Neuronal stem cell (in vitro differentiated cells): ENCODE measurements around the gene SIVA1.
A peak's percentile ranks its signal among the peaks of the same experiment; 100 is the strongest.

Experiments
- DNase-seq: peaks from one replicate; pipeline ENCODE4 v3.0.0-alpha.2; 2013; ENCODE audit warnings: low spot score
- H2AFZ ChIP-seq: one replicate; pipeline ENCODE4 v1.6.1; 2013; ENCODE audit warnings: mild to moderate bottlenecking, low read length, inconsistent platforms
- H2AK5ac ChIP-seq: 2 replicates; pipeline ENCODE4 v1.6.1; 2013; ENCODE audit warnings: low read depth, mild to moderate bottlenecking, inconsistent platforms, low read length, moderate library complexity, mixed read lengths
- H2BK120ac ChIP-seq: 2 replicates; pipeline ENCODE4 v1.6.1; 2013; ENCODE audit warnings: low read depth, mild to moderate bottlenecking, inconsistent platforms, low read length, moderate library complexity, mixed read lengths
- H2BK12ac ChIP-seq: one replicate; pipeline ENCODE4 v1.6.1; 2013; ENCODE audit warnings: low read length, inconsistent platforms
- H2BK15ac ChIP-seq: 2 replicates; pipeline ENCODE4 v1.6.1; 2013; ENCODE audit warnings: mild to moderate bottlenecking, low read length, inconsistent platforms, mixed read lengths
- H2BK5ac ChIP-seq: one replicate; pipeline ENCODE4 v1.6.1; 2013; ENCODE audit warnings: inconsistent platforms, mild to moderate bottlenecking, low read length, moderate library complexity
- H3K14ac ChIP-seq: one replicate; pipeline ENCODE4 v1.6.1; 2013; ENCODE audit warnings: low read length, inconsistent platforms
- H3K18ac ChIP-seq: 2 replicates; pipeline ENCODE4 v1.6.1; 2013; ENCODE audit warnings: low read length, inconsistent platforms
- H3K23ac ChIP-seq: 2 replicates; pipeline ENCODE4 v1.6.1; 2013; ENCODE audit warnings: low read depth, mild to moderate bottlenecking, mixed read lengths, low read length, inconsistent platforms; ENCODE audit not compliant: poor library complexity
- H3K27ac ChIP-seq: replicated peaks from 3 replicates; pipeline ENCODE4 v1.5.1; 2013; ENCODE audit warnings: low read length, inconsistent platforms
- H3K27me3 ChIP-seq, 3 experiments: 2 replicates each; pipeline ENCODE4 v1.6.1; 2013; ENCODE audit warnings: low read length in 3 of 3, mild to moderate bottlenecking in 2 of 3, inconsistent platforms in 1 of 3, low read depth in 1 of 3, mixed read lengths in 1 of 3, moderate library complexity in 1 of 3; ENCODE audit not compliant: control insufficient read depth in 3 of 3, insufficient read depth in 3 of 3
- H3K36me3 ChIP-seq, 2 donors: replicated peaks in 1 of 2; 2 replicates each; pipeline ENCODE4 v1.6.1; 2013; ENCODE audit warnings: low read length in 2 of 2; ENCODE audit not compliant: control insufficient read depth in 2 of 2, insufficient read depth in 2 of 2
- H3K4ac ChIP-seq: 2 replicates; pipeline ENCODE4 v1.6.1; 2013; ENCODE audit warnings: inconsistent platforms, mild to moderate bottlenecking, low read length, moderate library complexity
- H3K4me1 ChIP-seq, 2 donors: 1 replicate in 1 of 2; 2 replicates in 1 of 2; pipeline ENCODE4 v1.6.1; 2013; ENCODE audit warnings: low read length in 2 of 2, low read depth in 1 of 2; ENCODE audit not compliant: control insufficient read depth in 2 of 2, insufficient read depth in 1 of 2
- H3K4me2 ChIP-seq: one replicate; pipeline ENCODE4 v1.6.1; 2013; ENCODE audit warnings: mild to moderate bottlenecking, low read length, inconsistent platforms; ENCODE audit not compliant: insufficient read depth, poor library complexity, severe bottlenecking
- H3K4me3 ChIP-seq, 2 donors: 2 replicates each; pipeline ENCODE4 v1.5.1; 2013; ENCODE audit warnings: low read length in 2 of 2, mild to moderate bottlenecking in 2 of 2, inconsistent platforms in 1 of 2, moderate library complexity in 1 of 2
- H3K79me1 ChIP-seq: one replicate; pipeline ENCODE4 v1.6.1; 2013; ENCODE audit warnings: low read depth, mild to moderate bottlenecking, inconsistent platforms, low read length, moderate library complexity
- H3K9ac ChIP-seq: one replicate; pipeline ENCODE4 v1.6.1; 2013; ENCODE audit warnings: mild to moderate bottlenecking, low read depth, low read length, inconsistent platforms; ENCODE audit not compliant: poor library complexity
- H3K9me3 ChIP-seq, 2 donors: replicated peaks in 1 of 2; 2 replicates each; pipeline versions ENCODE3 to v1.6.1; 2013; ENCODE audit warnings: low read length in 2 of 2, mild to moderate bottlenecking in 2 of 2, inconsistent platforms in 1 of 2, low read depth in 1 of 2, mixed read lengths in 1 of 2, moderate library complexity in 1 of 2; ENCODE audit not compliant: control insufficient read depth in 2 of 2, insufficient read depth in 1 of 2
- H4K8ac ChIP-seq: one replicate; pipeline ENCODE4 v1.6.1; 2013; ENCODE audit warnings: low read depth, mild to moderate bottlenecking, inconsistent platforms, low read length, moderate library complexity
- H4K91ac ChIP-seq: one replicate; pipeline ENCODE4 v1.6.1; 2013; ENCODE audit warnings: low read length, low read depth, mild to moderate bottlenecking, inconsistent platforms; ENCODE audit not compliant: poor library complexity
- WGBS, 2 donors: extraction: QIAGEN DNeasy Blood & Tissue Kit; methylation state at CpG; one replicate each; pipeline ENCODE4 v1.1.7; 2013; ENCODE audit warnings: missing lambda C conversion rate in 2 of 2, mixed read lengths in 1 of 2; ENCODE audit not compliant: insufficient read length in 2 of 2, insufficient replicate concordance in 1 of 2; ENCODE audit errors: extremely low coverage in 2 of 2; 5-methylcytosine and 5-hydroxymethylcytosine counted together

The SIVA1 gene

DNA sequence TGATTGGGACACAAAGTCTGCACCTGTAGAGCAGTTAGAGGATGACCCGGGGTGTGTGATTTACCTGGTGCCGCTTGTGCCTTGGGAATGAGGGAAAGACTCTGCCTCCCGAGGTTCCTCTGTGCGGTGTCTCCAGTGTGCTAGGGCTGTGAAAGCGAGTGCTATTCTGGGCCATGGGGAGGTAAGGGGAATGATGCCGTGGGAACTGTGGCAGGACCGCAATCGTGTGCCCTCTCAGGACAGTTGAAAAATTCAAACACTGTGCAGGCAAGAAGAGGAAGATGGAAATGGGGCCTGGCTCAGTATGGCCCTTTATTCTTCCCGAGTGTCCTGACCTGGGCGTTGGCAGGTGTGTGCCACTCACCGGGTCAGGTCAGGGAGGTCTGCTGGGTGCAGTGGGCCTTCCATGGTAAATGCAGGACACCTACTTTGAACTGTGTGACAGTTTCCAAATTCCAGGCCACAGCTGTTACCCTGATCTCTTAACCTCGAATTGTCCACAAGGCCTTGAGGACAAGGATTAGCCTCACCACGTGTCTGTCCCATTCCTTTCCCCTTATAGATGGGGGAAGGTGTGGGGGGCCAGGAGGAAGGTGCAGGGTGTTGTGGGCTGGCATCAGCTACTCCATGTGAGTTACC, 1.4 kb downstream of the SIVA1 start:
- Histone ChIP-seq H3K79me1 (peaks cover 34% of the 10 kb centered on the region), H3K9me3 (peaks cover 9 to 19% of the 10 kb centered on the region in 2 donors), H2BK120ac (no peak overlapping the region), H3K14ac (no peak overlapping the region), H4K8ac (no peak overlapping the region), H3K18ac (no peak overlapping the region), H3K27ac (no peak overlapping the region), H3K4me1 (peaks cover 12 to 16% of the 10 kb centered on the region in 2 donors), H3K36me3 (peaks cover 36 to 50% of the 10 kb centered on the region in 2 donors), H4K91ac (no peak overlapping the region), H2AK5ac (no peak overlapping the region), H2BK12ac (no peak overlapping the region), H3K23ac (peak overlapping the region; percentile 18), H2AFZ (no peak overlapping the region), H3K4ac (no peak overlapping the region), H2BK15ac (no peak overlapping the region), H3K4me3 (peak overlapping the region; percentile 17 to 100), H2BK5ac (no peak overlapping the region), H3K9ac (no peak overlapping the region), H3K4me2 (peak overlapping the region; percentile 75), H3K27me3 (no peaks in the 10 kb centered on the region)
- WGBS, 2 donors: no CpG with 5 or more reads among the region's 13 CpGs
- DNase-seq: no peak

GRCh38 chr14:104755621-104756020, 2.7 kb downstream of the SIVA1 start:
- Histone ChIP-seq H3K18ac (no peak overlapping the region), H3K4me1 (peaks cover 12 to 16% of the 10 kb centered on the region in 2 donors), H3K27ac (no peak overlapping the region), H3K23ac (no peak overlapping the region), H2BK120ac (no peak overlapping the region), H3K14ac (no peak overlapping the region), H3K4me3 (no peak overlapping the region), H2AK5ac (no peak overlapping the region), H3K9ac (no peak overlapping the region), H4K8ac (no peak overlapping the region), H3K36me3 (peaks cover 39 to 63% of the 10 kb centered on the region in 2 donors), H2BK5ac (no peak overlapping the region), H2AFZ (no peak overlapping the region), H3K9me3 (peaks cover 4 to 6% of the 10 kb centered on the region in 2 donors), H2BK15ac (no peak overlapping the region), H3K4me2 (no peak overlapping the region), H3K27me3 (no peaks in the 10 kb centered on the region), H2BK12ac (no peak overlapping the region), H4K91ac (no peak overlapping the region), H3K79me1 (peaks cover 43% of the 10 kb centered on the region), H3K4ac (no peak overlapping the region)
- no CpG with 5 or more reads among the region's 11 CpGs for WGBS, 2 donors
- no peak for DNase-seq

- H3K9me3 ChIP-seq: peaks cover 0 to 3% of the 10 kb centered on the region in 2 donors
- no peak overlapping the region for H3K14ac ChIP-seq
- H4K8ac ChIP-seq: peak overlapping the region; percentile 9
- no peak overlapping the region for H2AK5ac ChIP-seq
- peak overlapping the region; percentile 46 for H3K23ac ChIP-seq
- DNase-seq: no peak
- no peak overlapping the region for H2BK12ac ChIP-seq
- no peaks in the 10 kb centered on the region for H3K27me3 ChIP-seq
- H3K4me1 ChIP-seq: peaks cover 12 to 16% of the 10 kb centered on the region in 2 donors
- no peak overlapping the region for H2AFZ ChIP-seq
- H3K4me2 ChIP-seq: no peak overlapping the region
- H2BK120ac ChIP-seq: no peak overlapping the region
- H3K4me3 ChIP-seq: peak overlapping the region in 1 of 2 donors; percentile 3
- peaks cover 41 to 74% of the 10 kb centered on the region in 2 donors for H3K36me3 ChIP-seq
- no peak overlapping the region for H3K4ac ChIP-seq
- H2BK15ac ChIP-seq: no peak overlapping the region
- peaks cover 44% of the 10 kb centered on the region for H3K79me1 ChIP-seq
- H3K18ac ChIP-seq: no peak overlapping the region
- no CpG with 5 or more reads among the region's 27 CpGs for WGBS, 2 donors
- no peak overlapping the region for H2BK5ac ChIP-seq
- H4K91ac ChIP-seq: no peak overlapping the region
- no peak overlapping the region for H3K27ac ChIP-seq
- no peak overlapping the region for H3K9ac ChIP-seq
Measured at GRCh38 chr14:104756477-104757237, 3.7 kb downstream of the SIVA1 start.

- Histone ChIP-seq H2BK5ac (no peak overlapping the region), H3K9ac (no peak overlapping the region), H3K23ac (peak overlapping the region; percentile 46), H3K79me1 (peaks cover 44% of the 10 kb centered on the region), H3K9me3 (no peaks in the 10 kb centered on the region), H4K8ac (no peak overlapping the region), H2BK120ac (no peak overlapping the region), H2BK15ac (no peak overlapping the region), H3K36me3 (peaks cover 41 to 79% of the 10 kb centered on the region in 2 donors), H3K4ac (no peak overlapping the region), H3K27me3 (no peaks in the 10 kb centered on the region), H3K14ac (no peak overlapping the region), H4K91ac (no peak overlapping the region), H3K4me2 (no peak overlapping the region), H3K27ac (no peak overlapping the region), H3K18ac (no peak overlapping the region), H2BK12ac (no peak overlapping the region), H3K4me3 (no peak overlapping the region), H2AK5ac (no peak overlapping the region), H2AFZ (no peak overlapping the region), H3K4me1 (peaks cover 11 to 15% of the 10 kb centered on the region in 2 donors)
- DNase-seq: no peak
- no CpG with 5 or more reads among the region's 10 CpGs for WGBS, 2 donors
Measured at GRCh38 chr14:104757238-104757585, 4.3 kb downstream of the SIVA1 start.
